ENCODE data around the gene HAPLN2.

The HAPLN2 gene

DNA sequence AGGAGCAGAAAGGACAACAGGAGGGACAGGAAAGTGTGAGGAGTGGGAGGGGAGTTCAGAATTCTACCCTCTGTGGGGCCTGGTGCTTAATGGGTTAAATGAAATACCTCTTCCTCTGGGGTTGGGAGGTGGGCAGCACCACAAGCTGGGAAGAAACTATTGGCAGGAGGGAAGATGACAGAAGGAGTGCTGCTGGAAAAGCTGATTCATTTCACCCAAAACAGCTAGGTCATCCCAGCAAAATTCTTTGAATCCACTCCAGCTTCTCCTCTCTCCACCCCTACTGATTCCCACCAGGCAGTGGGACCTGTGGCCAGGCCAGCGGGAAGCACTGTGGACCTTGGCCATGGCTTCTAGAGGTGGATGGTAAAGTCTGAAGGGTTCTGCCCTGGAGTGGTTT, 35.5 kb downstream of the HAPLN2 start:
- Histone ChIP-seq H3K36me3 (ENCODE audit: control insufficient read depth, insufficient read depth, low read length) (0 out of 2 replicates have a peak, but pooled peaks cover 1% of the 10 kb centered on the region), H3K4me3 (replicated peaks; ENCODE audit: low read depth, low read length) (no peak overlapping the region), H3K27me3 (replicated peaks; ENCODE audit: control insufficient read depth, insufficient read depth, low read length) (no peaks in the 10 kb centered on the region)
- no peak for DNase-seq (ENCODE audit: extremely low read depth, insufficient read length)
- TF ChIP-seq, protein P1, sequence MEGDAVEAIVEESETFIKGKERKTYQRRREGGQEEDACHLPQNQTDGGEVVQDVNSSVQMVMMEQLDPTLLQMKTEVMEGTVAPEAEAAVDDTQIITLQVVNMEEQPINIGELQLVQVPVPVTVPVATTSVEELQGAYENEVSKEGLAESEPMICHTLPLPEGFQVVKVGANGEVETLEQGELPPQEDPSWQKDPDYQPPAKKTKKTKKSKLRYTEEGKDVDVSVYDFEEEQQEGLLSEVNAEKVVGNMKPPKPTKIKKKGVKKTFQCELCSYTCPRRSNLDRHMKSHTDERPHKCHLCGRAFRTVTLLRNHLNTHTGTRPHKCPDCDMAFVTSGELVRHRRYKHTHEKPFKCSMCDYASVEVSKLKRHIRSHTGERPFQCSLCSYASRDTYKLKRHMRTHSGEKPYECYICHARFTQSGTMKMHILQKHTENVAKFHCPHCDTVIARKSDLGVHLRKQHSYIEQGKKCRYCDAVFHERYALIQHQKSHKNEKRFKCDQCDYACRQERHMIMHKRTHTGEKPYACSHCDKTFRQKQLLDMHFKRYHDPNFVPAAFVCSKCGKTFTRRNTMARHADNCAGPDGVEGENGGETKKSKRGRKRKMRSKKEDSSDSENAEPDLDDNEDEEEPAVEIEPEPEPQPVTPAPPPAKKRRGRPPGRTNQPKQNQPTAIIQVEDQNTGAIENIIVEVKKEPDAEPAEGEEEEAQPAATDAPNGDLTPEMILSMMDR (IDR thresholded peaks at IDR 0.05; ENCODE audit: insufficient read depth, low read length, poor library complexity, severe bottlenecking): no peak

DNA sequence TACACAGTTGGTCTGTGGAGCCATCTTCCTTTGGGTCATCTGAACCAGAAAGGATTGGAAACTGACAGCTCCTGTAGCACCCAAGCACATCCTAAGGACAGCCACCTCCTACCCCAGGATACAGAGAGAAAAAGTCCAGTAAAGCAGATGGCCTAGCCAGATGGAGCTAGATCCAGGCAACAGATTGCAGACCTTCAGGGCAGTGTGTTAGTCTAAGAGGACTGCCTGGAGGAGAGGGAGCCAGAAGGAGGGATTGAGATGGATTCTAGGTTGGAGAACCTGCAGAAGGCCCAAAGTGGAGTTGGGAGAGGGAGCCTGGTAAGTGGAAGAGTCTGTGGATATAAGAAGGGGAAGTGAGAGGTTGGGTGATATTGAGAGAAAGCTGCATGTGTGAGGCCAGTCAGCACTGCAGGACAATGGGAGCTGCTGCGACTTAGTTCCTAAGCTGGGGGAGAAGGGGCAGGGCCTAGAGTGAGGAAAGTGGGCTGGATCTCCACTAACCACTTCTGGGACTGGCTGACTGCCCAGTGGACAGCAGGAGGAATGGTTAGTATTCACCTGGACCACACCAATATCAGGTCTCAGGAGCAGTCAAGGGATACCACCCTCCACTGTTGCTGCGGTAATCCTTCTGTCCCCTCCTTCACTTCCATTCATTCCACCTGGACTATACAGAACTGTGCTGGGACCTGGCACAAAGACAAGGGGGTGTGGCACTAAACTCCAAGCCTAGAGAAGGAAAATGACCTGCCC, 36.1 kb downstream of the HAPLN2 start:
- TF ChIP-seq, protein P1 (IDR thresholded peaks at IDR 0.05; ENCODE audit: insufficient read depth, low read length, poor library complexity, severe bottlenecking): no peak
- 0 out of 2 replicates have a peak, but pooled peaks cover 1% of the 10 kb centered on the region for H3K36me3 ChIP-seq (ENCODE audit: control insufficient read depth, insufficient read depth, low read length)
- DNase-seq (ENCODE audit: extremely low read depth, insufficient read length): no peak
- no peaks in the 10 kb centered on the region for H3K27me3 ChIP-seq (replicated peaks; ENCODE audit: control insufficient read depth, insufficient read depth, low read length)
- no peak overlapping the region for H3K4me3 ChIP-seq (replicated peaks; ENCODE audit: low read depth, low read length)

DNA sequence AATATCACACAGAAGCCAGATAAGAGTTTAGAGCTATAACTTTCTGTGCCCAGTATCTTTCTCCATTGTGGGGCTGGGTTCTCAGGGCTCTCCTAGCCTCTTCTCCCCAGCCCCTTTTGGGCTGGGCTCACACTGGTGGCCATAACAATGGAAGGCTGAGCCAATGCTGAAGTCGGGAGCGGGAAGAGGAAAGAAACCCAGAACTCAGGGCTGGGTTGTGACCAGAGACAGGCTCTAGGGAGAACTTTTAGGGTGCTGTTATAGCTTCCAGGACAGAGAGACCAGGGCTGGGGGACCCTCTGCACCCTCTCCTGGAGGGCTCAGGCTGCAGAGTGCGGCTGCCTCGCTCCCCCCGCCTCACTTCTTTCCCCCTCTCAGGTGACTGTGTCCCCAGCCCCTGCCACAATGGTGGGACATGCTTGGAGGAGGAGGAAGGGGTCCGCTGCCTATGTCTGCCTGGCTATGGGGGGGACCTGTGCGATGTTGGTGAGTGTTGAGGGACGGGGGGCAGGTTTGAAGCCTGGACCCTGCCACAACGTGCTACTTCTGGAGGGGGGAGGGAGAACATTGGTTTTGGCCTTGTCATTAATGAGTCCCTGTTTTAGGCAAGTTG, 36.8 kb downstream of the HAPLN2 start:
- TF ChIP-seq, protein P1 (IDR thresholded peaks at IDR 0.05; ENCODE audit: insufficient read depth, low read length, poor library complexity, severe bottlenecking): no peak
- 0 out of 2 replicates have a peak, but pooled peaks cover 1% of the 10 kb centered on the region for H3K36me3 ChIP-seq (ENCODE audit: control insufficient read depth, insufficient read depth, low read length)
- H3K4me3 ChIP-seq (replicated peaks; ENCODE audit: low read depth, low read length): no peak overlapping the region
- no peak for DNase-seq (ENCODE audit: extremely low read depth, insufficient read length)
- no peaks in the 10 kb centered on the region for H3K27me3 ChIP-seq (replicated peaks; ENCODE audit: control insufficient read depth, insufficient read depth, low read length)

DNA sequence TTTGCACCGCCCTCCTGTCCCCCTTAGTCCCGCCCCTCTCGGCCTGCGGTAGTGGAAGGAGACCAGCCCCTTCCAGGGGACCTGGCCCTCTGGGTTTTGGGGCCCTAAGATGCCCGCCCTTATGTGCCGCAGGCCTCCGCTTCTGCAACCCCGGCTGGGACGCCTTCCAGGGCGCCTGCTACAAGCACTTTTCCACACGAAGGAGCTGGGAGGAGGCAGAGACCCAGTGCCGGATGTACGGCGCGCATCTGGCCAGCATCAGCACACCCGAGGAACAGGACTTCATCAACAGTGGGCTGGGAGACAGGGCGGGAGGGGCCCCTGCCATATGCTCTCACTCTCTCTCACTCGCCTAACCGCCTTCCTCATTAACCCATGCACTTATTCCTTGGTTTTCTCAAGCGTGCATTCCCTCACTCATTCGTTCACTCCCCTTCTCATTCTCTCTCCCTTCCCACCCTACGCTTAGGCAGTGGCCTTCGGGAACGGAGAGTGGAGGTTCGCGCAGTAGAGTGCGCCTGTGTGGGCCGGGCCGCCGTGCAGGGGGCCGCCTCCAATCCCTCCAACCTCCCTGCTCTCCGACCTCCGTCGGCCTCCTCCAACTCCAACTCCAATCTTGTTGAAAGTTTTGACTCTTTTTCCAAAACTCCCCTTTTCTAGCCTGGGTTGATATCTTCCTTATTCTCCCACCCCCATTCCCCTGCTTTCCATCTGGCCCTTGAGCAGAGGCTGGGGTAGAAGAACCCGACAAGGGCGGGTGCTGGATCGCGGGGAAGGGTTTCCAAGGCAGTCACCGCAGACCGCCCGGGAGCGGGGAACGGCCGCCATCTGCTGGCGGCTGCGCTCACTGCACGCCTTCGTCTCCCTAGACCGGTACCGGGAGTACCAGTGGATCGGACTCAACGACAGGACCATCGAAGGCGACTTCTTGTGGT, 37.9 kb downstream of the HAPLN2 start:
- TF ChIP-seq, protein P1 (IDR thresholded peaks at IDR 0.05; ENCODE audit: insufficient read depth, low read length, poor library complexity, severe bottlenecking): peak; percentile 98
- Histone ChIP-seq H3K36me3 (ENCODE audit: control insufficient read depth, insufficient read depth, low read length) (0 out of 2 replicates have a peak, but pooled peaks cover 1% of the 10 kb centered on the region), H3K27me3 (replicated peaks; ENCODE audit: control insufficient read depth, insufficient read depth, low read length) (no peaks in the 10 kb centered on the region), H3K4me3 (replicated peaks; ENCODE audit: low read depth, low read length) (no peak overlapping the region; the same call in 1 of the 2 replicates)
- peak; percentile 77 for DNase-seq (ENCODE audit: extremely low read depth, insufficient read length)

DNA sequence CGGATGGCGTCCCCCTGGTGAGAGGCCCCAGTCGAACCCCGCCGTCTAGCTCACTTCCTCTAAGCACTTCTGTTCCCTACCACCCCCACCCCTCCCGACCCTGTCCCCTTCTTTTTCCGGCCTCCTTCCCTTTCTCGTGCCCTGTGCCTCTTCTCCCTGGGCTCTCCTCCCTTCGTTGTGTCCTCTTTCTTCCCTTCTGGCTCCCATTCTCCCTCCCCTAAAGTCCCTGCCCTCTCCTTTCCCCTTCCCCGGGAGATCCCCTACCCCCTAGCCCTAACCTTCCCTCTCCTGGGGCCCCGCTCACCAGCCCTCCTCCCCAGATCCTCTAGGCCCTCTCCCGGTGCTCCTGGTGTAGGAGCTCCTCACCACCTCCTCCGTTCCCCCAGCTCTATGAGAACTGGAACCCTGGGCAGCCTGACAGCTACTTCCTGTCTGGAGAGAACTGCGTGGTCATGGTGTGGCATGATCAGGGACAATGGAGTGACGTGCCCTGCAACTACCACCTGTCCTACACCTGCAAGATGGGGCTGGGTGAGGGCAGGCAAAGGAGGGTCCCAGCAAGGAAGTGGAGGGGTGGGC, 38.6 kb downstream of the HAPLN2 start:
- H3K27me3 ChIP-seq (replicated peaks; ENCODE audit: control insufficient read depth, insufficient read depth, low read length): no peaks in the 10 kb centered on the region
- H3K4me3 ChIP-seq (replicated peaks; ENCODE audit: low read depth, low read length): no peak overlapping the region
- DNase-seq (ENCODE audit: extremely low read depth, insufficient read length): no peak
- H3K36me3 ChIP-seq (ENCODE audit: control insufficient read depth, insufficient read depth, low read length): 0 out of 2 replicates have a peak, but pooled peaks cover 1% of the 10 kb centered on the region
- TF ChIP-seq, protein P1 (IDR thresholded peaks at IDR 0.05; ENCODE audit: insufficient read depth, low read length, poor library complexity, severe bottlenecking): no peak
